PC-9 (cell line): Measurements from ENCODE around the gene EDC3. TPM values are rescaled to one million over a fixed set of nuclear protein-coding genes. Genes with fewer than 3 reads are reported as not detected.

Experiments used
- BruUV-seq: library from RNA; stranded (reverse); fragments of 400-500 nt; replicated peaks from 2 replicates; lab custom pipeline; 2021; lab: Mats Ljungman, UMichigan
- CTCF ChIA-PET: fragments of 300-600 bp; sonication (Branson Sonifier 250); formaldehyde crosslinking; loops from one replicate; lab custom pipeline; 2022; ENCODE audit warnings: antibody characterized with exemption; lab: Charles Lee
- POLR2A ChIA-PET: fragments of 300-600 bp; sonication (Branson Sonifier 250); formaldehyde crosslinking; loops from one replicate; lab custom pipeline; 2022; ENCODE audit warnings: antibody characterized with exemption; ENCODE audit not compliant: unreplicated experiment; lab: Charles Lee
- DNase-seq, 2 experiments: peaks; one replicate each; pipeline versions ENCODE4 v3.0.0 to v3.0.0-alpha.2; 2015 to 2022; ENCODE audit warnings: mixed read lengths in 1 of 2
- H2AFZ ChIP-seq: fragments of 200-600 bp; sonication (generic); 2 replicates; pipeline ENCODE4 v1.8.1; 2017; ENCODE audit warnings: antibody characterized with exemption
- H3F3A ChIP-seq: fragments of 200-600 bp; sonication (generic); 2 replicates; pipeline ENCODE4 v1.8.1; 2017; ENCODE audit warnings: antibody characterized with exemption, mild to moderate bottlenecking, low read depth; ENCODE audit not compliant: insufficient read depth
- H3K27ac ChIP-seq: fragments of 200-600 bp; sonication (generic); 2 replicates; pipeline ENCODE4 v1.6.1; 2016; ENCODE audit warnings: mixed run types
- H3K27me3 ChIP-seq: fragments of 200-600 bp; sonication (generic); 2 replicates; pipeline ENCODE4 v1.6.1; 2016; ENCODE audit warnings: low read depth, mixed run types; ENCODE audit not compliant: insufficient read depth
- H3K36me3 ChIP-seq: fragments of 200-600 bp; sonication (generic); 2 replicates; pipeline ENCODE4 v1.6.1; 2016; ENCODE audit warnings: low read depth, mixed run types
- H3K4me1 ChIP-seq: fragments of 200-600 bp; sonication (generic); replicated peaks from 2 replicates; pipeline ENCODE4 v1.6.1; 2016; ENCODE audit warnings: mixed run types; ENCODE audit not compliant: insufficient read depth
- H3K4me2 ChIP-seq: fragments of 200-600 bp; sonication (generic); 2 replicates; pipeline ENCODE4 v1.6.1; 2017; ENCODE audit warnings: mixed run types
- H3K4me3 ChIP-seq: fragments of 200-600 bp; sonication (generic); 2 replicates; pipeline ENCODE4 v1.6.1; 2016; ENCODE audit warnings: mixed run types
- H3K79me2 ChIP-seq: fragments of 200-600 bp; sonication (generic); 2 replicates; pipeline ENCODE4 v1.6.1; 2017; ENCODE audit warnings: low read depth, mixed run types
- H3K9me2 ChIP-seq: fragments of 200-600 bp; sonication (generic); 2 replicates; pipeline ENCODE4 v1.8.1; 2017; ENCODE audit warnings: mild to moderate bottlenecking; ENCODE audit not compliant: insufficient read depth
- H3K9me3 ChIP-seq: fragments of 200-600 bp; sonication (generic); 2 replicates; pipeline ENCODE4 v1.8.1; 2016; ENCODE audit warnings: low read depth; ENCODE audit not compliant: insufficient read depth
- H4K20me1 ChIP-seq: fragments of 200-600 bp; sonication (generic); 2 replicates; pipeline ENCODE4 v1.8.1; 2017; ENCODE audit not compliant: insufficient read depth
- EZH2 ChIP-seq: fragments of 200-600 bp; sonication (generic); IDR thresholded peaks from 2 replicates; pipeline ENCODE4 v1.8.0; 2017; ENCODE audit warnings: antibody characterized with exemption, low read depth
- intact Hi-C: fragments of 100-400 bp; cut with micrococcal nuclease; formaldehyde crosslinking; loops from one replicate; pipeline ENCODE4 v1.10.0; 2022; ENCODE audit not compliant: unreplicated experiment
- total RNA-seq: library from RNA; stranded (reverse); gene quantifications from 2 replicates; pipeline ENCODE4 v1.2.3, GENCODE V29; 2021
- TF ChIP-seq, protein P1 (sequence below): fragments of 200-600 bp; sonication (generic); conservative IDR thresholded peaks from 2 replicates; pipeline ENCODE4 v1.6.1; 2017; ENCODE audit warnings: mixed run types, antibody characterized with exemption, mild to moderate bottlenecking, moderate library complexity

The EDC3 gene
- total RNA-seq, 1 experiment from 2014 or later, result 46.3 TPM

DNA sequence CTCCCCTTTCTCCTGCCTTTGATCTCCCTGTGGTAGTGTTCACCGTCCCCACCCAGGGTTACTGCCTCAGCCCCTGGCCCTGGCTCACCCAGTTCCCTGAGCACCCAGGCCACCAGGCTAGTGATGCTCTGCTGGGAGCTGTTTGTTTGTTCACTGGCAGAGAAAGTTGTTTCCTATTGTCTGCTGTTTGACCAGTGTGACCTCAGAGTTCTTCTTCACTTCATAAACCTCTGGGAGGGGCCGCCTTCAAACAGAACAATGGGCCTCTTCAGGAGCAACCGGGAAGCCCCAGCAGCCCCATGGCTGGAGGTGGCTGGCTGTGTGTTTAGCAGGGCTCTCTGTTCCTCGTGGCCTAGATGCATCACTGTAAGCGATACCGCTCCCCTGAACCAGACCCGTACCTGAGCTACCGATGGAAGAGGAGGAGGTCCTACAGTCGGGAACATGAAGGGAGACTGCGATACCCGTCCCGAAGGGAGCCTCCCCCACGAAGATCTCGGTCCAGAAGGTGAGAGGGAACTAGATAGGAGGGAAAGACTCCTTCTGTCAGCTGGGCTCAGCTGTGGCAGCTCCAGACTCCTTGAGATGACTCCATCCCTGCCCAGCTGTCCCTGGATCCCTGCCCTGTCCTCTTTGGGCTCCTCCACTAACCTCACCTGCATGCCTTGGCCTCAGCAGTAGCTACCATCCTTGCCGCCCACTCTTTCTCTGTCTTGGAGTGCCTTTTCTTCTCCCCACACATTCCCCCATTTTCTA is 76.8 kb downstream of the EDC3 start:
- Histone ChIP-seq H4K20me1 (peaks cover 76% of the 10 kb centered on the region), H3K36me3 (peaks cover 3% of the 10 kb centered on the region; the same call in 1 of the 2 replicates), H3K4me2 (no peak overlapping the region), H3K79me2 (peaks cover 60% of the 10 kb centered on the region), H3K9me3 (no peaks in the 10 kb centered on the region), H3K4me3 (no peak overlapping the region), H3K27me3 (no peaks in the 10 kb centered on the region), H2AFZ (no peak overlapping the region), H3K27ac (no peak overlapping the region), H3F3A (peaks cover 18% of the 10 kb centered on the region), H3K4me1 (peaks cover 12% of the 10 kb centered on the region), H3K9me2 (no peaks in the 10 kb centered on the region)
- intact Hi-C loops, result loop anchor here (5.0 kb wide), 1 partner anchor 242 kb away; no protein-coding TSS in a partner anchor
- no peak for DNase-seq
- BruUV-seq, result no TSS peak
- no peak for TF ChIP-seq EZH2
- TF ChIP-seq, protein P1, sequence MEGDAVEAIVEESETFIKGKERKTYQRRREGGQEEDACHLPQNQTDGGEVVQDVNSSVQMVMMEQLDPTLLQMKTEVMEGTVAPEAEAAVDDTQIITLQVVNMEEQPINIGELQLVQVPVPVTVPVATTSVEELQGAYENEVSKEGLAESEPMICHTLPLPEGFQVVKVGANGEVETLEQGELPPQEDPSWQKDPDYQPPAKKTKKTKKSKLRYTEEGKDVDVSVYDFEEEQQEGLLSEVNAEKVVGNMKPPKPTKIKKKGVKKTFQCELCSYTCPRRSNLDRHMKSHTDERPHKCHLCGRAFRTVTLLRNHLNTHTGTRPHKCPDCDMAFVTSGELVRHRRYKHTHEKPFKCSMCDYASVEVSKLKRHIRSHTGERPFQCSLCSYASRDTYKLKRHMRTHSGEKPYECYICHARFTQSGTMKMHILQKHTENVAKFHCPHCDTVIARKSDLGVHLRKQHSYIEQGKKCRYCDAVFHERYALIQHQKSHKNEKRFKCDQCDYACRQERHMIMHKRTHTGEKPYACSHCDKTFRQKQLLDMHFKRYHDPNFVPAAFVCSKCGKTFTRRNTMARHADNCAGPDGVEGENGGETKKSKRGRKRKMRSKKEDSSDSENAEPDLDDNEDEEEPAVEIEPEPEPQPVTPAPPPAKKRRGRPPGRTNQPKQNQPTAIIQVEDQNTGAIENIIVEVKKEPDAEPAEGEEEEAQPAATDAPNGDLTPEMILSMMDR, result no peak
- CTCF ChIA-PET, result interaction anchor here (0.6 kb wide), 1 partner anchor 64 kb away, joined by 3 read pairs; no protein-coding TSS in a partner anchor
- POLR2A ChIA-PET, result no interaction called here

DNA sequence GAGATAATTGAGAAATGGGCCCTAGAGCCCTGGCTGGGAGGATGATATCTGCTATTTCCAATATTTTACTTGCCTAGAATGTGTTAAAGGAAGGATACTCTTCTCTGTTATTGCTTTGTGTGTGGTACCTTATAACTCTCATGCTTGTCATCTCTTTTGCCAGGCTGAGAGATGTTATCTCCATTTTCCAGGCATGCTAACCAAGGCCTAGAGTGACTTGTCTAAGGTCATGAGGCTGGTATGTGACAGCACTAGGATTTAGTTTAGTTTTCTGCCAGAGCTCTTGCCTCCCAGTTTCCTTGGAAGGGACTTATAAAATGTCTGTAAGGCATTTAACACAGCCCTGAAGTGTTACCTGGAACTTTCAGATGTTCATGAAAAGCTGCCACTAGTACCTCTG is 78.8 kb downstream of the EDC3 start:
- POLR2A ChIA-PET, result interaction anchor here (0.6 to 0.9 kb wide), 2 partner anchors 131 to 156 kb away, joined by 3 to 7 read pairs; partner anchors contain the start of genes CYP1A2 and UBL7
- intact Hi-C loops, result loop anchor here (5.0 kb wide), 1 partner anchor 240 kb away; no protein-coding TSS in a partner anchor
- no TSS peak for BruUV-seq
- Histone ChIP-seq H3K9me3 (no peaks in the 10 kb centered on the region), H3K4me3 (peak overlapping the region; percentile 87), H3K4me1 (peaks cover 18% of the 10 kb centered on the region), H4K20me1 (peaks cover 56% of the 10 kb centered on the region), H3K27ac (no peak overlapping the region), H3K27me3 (no peaks in the 10 kb centered on the region), H2AFZ (no peak overlapping the region), H3K36me3 (no peaks in the 10 kb centered on the region; the same call in 1 of the 2 replicates), H3F3A (peaks cover 27% of the 10 kb centered on the region), H3K79me2 (peaks cover 56% of the 10 kb centered on the region), H3K4me2 (peak overlapping the region; percentile 92), H3K9me2 (no peaks in the 10 kb centered on the region)
- no peak for DNase-seq
- CTCF ChIA-PET, result no interaction called here
- TF ChIP-seq EZH2, result no peak
- TF ChIP-seq, protein P1, result no peak

DNA sequence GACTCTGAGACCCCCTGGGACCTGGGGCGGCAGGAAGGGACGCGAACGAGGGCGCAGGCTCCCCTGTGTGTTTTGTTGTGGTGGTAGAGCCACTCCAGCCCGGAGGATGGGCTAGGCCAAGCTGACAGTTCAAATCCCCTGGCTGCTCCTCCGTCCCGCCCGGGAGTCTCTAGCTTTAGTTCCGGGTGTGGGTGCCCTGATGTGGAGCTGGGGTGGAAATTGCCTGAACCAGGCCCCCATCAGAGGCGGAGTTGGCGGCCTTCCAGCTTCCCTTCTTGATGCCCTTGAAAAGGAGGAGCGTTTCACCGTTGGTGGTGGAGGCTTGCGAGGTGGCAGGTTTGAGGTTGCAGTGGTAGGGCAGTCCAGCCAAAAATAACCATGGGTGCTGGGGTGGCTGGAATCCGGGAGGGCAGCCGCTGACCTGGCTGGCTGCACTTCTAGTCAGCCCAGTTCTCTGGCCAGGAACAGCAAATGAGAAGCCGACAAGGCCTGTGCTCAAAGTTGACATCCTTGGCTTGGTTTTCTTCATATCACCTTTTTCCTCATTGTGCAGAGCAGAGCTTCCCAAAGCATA is 79.4 kb downstream of the EDC3 start:
- Histone ChIP-seq H3K4me1 (peaks cover 18% of the 10 kb centered on the region), H3K36me3 (no peaks in the 10 kb centered on the region; the same call in 1 of the 2 replicates), H4K20me1 (peaks cover 50% of the 10 kb centered on the region), H3K4me3 (peak overlapping the region; percentile 87), H3K9me2 (no peaks in the 10 kb centered on the region), H2AFZ (no peak overlapping the region), H3F3A (peaks cover 27% of the 10 kb centered on the region), H3K9me3 (no peaks in the 10 kb centered on the region), H3K27me3 (no peaks in the 10 kb centered on the region), H3K79me2 (peaks cover 56% of the 10 kb centered on the region), H3K4me2 (peak overlapping the region; percentile 92), H3K27ac (peak overlapping the region; percentile 77)
- TF ChIP-seq, protein P1, result no peak
- no peak for TF ChIP-seq EZH2
- intact Hi-C loops, result loop anchor here (5.0 kb wide), 1 partner anchor 239 kb away; no protein-coding TSS in a partner anchor
- CTCF ChIA-PET, result interaction anchor here (0.6 kb wide), 2 partner anchors 43 to 242 kb away, joined by 5 to 9 read pairs; no protein-coding TSS in a partner anchor
- BruUV-seq, result TSS peak; percentile 46
- DNase-seq, result peak; percentile 55 to 69
- POLR2A ChIA-PET, result interaction anchor here (0.6 to 0.9 kb wide), 4 partner anchors 12 to 216 kb away, joined by 3 to 8 read pairs (median 6); partner anchors contain the start of genes CYP1A2 and UBL7
